ENCODE results near the gene NUP188. TPM values are rescaled to one million over a fixed set of nuclear protein-coding genes. Genes with fewer than 3 reads are reported as not detected.

Gene NUP188
- total and polyA plus RNA-seq, 2 of the 13 experiments (the other 11 are each of a cell fraction or from before 2014, with no cell fraction given) = 28.0 to 38.5 TPM

DNA sequence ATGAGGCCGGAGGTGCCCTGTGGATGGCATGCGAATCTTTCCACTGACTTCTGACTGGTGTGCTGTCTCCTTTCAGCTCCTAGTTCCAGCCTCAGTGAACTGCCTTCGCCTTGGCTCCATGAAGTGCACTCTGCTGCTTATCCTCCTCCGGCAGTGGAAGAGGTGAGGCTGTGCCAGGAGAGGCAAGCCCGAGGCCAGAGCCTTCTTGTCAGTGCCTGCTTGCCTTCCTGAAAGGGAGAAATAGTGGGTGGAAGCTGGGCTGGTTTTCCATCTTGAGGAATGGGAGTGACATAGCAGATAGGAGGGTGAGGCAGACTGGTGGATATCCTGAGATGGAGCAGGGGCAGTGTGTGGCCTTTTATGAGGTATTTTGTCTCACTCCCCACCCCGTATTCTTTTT, 51.0 kb downstream of the NUP188 start (continued):
- TF ChIP-seq, protein P1, sequence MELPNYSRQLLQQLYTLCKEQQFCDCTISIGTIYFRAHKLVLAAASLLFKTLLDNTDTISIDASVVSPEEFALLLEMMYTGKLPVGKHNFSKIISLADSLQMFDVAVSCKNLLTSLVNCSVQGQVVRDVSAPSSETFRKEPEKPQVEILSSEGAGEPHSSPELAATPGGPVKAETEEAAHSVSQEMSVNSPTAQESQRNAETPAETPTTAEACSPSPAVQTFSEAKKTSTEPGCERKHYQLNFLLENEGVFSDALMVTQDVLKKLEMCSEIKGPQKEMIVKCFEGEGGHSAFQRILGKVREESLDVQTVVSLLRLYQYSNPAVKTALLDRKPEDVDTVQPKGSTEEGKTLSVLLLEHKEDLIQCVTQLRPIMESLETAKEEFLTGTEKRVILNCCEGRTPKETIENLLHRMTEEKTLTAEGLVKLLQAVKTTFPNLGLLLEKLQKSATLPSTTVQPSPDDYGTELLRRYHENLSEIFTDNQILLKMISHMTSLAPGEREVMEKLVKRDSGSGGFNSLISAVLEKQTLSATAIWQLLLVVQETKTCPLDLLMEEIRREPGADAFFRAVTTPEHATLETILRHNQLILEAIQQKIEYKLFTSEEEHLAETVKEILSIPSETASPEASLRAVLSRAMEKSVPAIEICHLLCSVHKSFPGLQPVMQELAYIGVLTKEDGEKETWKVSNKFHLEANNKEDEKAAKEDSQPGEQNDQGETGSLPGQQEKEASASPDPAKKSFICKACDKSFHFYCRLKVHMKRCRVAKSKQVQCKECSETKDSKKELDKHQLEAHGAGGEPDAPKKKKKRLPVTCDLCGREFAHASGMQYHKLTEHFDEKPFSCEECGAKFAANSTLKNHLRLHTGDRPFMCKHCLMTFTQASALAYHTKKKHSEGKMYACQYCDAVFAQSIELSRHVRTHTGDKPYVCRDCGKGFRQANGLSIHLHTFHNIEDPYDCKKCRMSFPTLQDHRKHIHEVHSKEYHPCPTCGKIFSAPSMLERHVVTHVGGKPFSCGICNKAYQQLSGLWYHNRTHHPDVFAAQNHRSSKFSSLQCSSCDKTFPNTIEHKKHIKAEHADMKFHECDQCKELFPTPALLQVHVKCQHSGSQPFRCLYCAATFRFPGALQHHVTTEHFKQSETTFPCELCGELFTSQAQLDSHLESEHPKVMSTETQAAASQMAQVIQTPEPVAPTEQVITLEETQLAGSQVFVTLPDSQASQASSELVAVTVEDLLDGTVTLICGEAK (IDR thresholded peaks at IDR 0.05) = no peak
- TF ChIP-seq, protein P1 (CRISPR knock-in tag; IDR thresholded peaks at IDR 0.05) = no peak
- TF ChIP-seq PAF1 (CRISPR knock-in tag; IDR thresholded peaks at IDR 0.05) (no peak), ZNF546 (CRISPR knock-in tag; conservative IDR thresholded peaks at IDR 0.05) (no peak), SALL1 (CRISPR knock-in tag; IDR thresholded peaks at IDR 0.05) (no peak), SKI (IDR thresholded peaks at IDR 0.05; ENCODE audit: partially characterized antibody) (no peak), IKZF4 (CRISPR knock-in tag; IDR thresholded peaks at IDR 0.05; ENCODE audit: borderline replicate concordance, low read depth, not compliant biosample characterization) (no peak), AGO1 (IDR thresholded peaks at IDR 0.05; ENCODE audit: low read depth, low read length, poor library complexity, severe bottlenecking) (no peak)
- TF ChIP-seq, protein P2, sequence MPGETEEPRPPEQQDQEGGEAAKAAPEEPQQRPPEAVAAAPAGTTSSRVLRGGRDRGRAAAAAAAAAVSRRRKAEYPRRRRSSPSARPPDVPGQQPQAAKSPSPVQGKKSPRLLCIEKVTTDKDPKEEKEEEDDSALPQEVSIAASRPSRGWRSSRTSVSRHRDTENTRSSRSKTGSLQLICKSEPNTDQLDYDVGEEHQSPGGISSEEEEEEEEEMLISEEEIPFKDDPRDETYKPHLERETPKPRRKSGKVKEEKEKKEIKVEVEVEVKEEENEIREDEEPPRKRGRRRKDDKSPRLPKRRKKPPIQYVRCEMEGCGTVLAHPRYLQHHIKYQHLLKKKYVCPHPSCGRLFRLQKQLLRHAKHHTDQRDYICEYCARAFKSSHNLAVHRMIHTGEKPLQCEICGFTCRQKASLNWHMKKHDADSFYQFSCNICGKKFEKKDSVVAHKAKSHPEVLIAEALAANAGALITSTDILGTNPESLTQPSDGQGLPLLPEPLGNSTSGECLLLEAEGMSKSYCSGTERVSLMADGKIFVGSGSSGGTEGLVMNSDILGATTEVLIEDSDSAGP (CRISPR knock-in tag; IDR thresholded peaks at IDR 0.05; ENCODE audit: borderline replicate concordance) = no peak
- TF ChIP-seq, protein P3, sequence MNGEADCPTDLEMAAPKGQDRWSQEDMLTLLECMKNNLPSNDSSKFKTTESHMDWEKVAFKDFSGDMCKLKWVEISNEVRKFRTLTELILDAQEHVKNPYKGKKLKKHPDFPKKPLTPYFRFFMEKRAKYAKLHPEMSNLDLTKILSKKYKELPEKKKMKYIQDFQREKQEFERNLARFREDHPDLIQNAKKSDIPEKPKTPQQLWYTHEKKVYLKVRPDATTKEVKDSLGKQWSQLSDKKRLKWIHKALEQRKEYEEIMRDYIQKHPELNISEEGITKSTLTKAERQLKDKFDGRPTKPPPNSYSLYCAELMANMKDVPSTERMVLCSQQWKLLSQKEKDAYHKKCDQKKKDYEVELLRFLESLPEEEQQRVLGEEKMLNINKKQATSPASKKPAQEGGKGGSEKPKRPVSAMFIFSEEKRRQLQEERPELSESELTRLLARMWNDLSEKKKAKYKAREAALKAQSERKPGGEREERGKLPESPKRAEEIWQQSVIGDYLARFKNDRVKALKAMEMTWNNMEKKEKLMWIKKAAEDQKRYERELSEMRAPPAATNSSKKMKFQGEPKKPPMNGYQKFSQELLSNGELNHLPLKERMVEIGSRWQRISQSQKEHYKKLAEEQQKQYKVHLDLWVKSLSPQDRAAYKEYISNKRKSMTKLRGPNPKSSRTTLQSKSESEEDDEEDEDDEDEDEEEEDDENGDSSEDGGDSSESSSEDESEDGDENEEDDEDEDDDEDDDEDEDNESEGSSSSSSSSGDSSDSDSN (CRISPR knock-in tag; IDR thresholded peaks at IDR 0.05) = no peak

Data from HepG2 (cell line).